HL-60 (cell line): ENCODE data around the gene CEACAM8.

ENCODE experiments used
- GABPA ChIP-seq: IDR thresholded peaks from 2 replicates; pipeline ENCODE4 v1.6.1; 2012; ENCODE audit warnings: low read depth
- POLR2AphosphoS5 ChIP-seq: IDR thresholded peaks from 2 replicates; pipeline ENCODE4 v1.6.1; 2012; ENCODE audit warnings: low read depth
- REST ChIP-seq: IDR thresholded peaks from 2 replicates; pipeline ENCODE4 v1.6.1; 2012; ENCODE audit warnings: low read depth; ENCODE audit not compliant: insufficient replicate concordance
- TF ChIP-seq, protein P1 (sequence below): IDR thresholded peaks from one replicate; pipeline ENCODE4 v1.5.1; 2011; ENCODE audit warnings: low read length, control low read depth, inconsistent platforms; ENCODE audit not compliant: insufficient read depth

DNA sequence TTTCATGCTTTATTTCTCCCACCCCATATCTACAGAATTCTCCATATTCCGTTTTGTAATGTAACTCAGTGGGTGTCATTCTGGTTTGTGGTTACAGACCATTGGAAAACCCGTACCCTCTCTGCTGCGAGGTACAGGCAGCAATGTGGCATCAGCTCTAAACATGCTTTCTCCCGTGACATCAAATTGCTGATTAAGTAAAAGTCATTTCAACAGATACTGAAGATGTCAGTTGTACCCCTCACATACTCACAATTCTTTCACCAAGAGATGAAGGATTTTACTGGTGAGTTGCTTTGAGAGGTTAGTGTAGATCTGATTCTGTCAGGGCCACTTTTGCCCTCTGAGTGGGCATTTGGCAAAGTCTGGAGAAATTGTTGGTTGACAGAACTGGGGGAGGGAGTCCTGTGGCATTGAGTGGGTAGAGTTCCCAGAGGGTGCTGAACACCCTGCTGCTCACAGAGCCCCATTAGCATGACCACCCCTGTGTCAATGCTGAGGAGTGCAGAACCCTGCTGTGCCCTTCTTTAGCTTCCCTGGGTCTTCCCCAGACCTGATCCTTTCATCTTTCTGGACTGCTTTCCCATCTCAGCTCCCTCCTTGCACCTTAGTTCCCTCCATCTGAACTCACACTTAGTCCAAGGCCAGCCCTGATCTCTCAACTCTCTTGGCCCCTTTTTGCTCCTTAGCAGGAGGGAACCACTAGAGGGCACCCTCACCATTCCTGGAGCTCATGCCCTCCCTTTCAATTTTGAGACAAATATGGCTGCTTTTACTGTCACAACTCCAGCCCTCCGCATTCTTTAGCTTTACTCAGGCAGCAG is 39.9 kb upstream of the CEACAM8 start:
- no peak for TF ChIP-seq POLR2AphosphoS5
- TF ChIP-seq, protein P1, sequence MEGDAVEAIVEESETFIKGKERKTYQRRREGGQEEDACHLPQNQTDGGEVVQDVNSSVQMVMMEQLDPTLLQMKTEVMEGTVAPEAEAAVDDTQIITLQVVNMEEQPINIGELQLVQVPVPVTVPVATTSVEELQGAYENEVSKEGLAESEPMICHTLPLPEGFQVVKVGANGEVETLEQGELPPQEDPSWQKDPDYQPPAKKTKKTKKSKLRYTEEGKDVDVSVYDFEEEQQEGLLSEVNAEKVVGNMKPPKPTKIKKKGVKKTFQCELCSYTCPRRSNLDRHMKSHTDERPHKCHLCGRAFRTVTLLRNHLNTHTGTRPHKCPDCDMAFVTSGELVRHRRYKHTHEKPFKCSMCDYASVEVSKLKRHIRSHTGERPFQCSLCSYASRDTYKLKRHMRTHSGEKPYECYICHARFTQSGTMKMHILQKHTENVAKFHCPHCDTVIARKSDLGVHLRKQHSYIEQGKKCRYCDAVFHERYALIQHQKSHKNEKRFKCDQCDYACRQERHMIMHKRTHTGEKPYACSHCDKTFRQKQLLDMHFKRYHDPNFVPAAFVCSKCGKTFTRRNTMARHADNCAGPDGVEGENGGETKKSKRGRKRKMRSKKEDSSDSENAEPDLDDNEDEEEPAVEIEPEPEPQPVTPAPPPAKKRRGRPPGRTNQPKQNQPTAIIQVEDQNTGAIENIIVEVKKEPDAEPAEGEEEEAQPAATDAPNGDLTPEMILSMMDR: peak; percentile 71
- TF ChIP-seq REST: no peak
- no peak for TF ChIP-seq GABPA
